ENCODE data around the gene OFD1.
A peak's percentile ranks its signal among the peaks of the same experiment; 100 is the strongest.

The OFD1 gene

GRCh38 chrX:13734278-13735172 is at the start of gene OFD1, which contains the start of gene TRAPPC2:
Gene OFD1, plus strand, starts transcription at chrX:13734748. Its CDS starts 324 bp downstream, at chrX:13735072.
Gene TRAPPC2, minus strand, starts transcription at chrX:13734620. Its CDS starts 14,657 bp downstream, at chrX:13719963.
- Histone ChIP-seq H3K4me1 (ENCODE audit: control insufficient read depth, insufficient read depth, low read length) (no peaks in the 10 kb centered on the region), H3K4me3 (ENCODE audit: low read depth, low read length) (peak within 1 kb of the TSS; percentile 91), H3K27me3 (ENCODE audit: control insufficient read depth, insufficient read depth, low read length) (no peaks in the 10 kb centered on the region), H3K9ac (ENCODE audit: low read length) (peak within 1 kb of the TSS; percentile 98), H3K9me3 (ENCODE audit: control insufficient read depth, insufficient read depth, low read depth, low read length) (no peaks in the 10 kb centered on the region), H3K27ac (ENCODE audit: low read depth, low read length) (peak within 1 kb of the TSS; percentile 93), H3K36me3 (ENCODE audit: control insufficient read depth, insufficient read depth, low read length) (peaks cover 27% of the 10 kb centered on the region)

GRCh38 chrX:13685126-13685763 is 49.3 kb upstream of the OFD1 start:
- Histone ChIP-seq H3K27ac (ENCODE audit: low read depth, low read length) (no peak overlapping the region), H3K27me3 (ENCODE audit: control insufficient read depth, insufficient read depth, low read length) (peaks cover 19% of the 10 kb centered on the region), H3K9me3 (ENCODE audit: control insufficient read depth, insufficient read depth, low read depth, low read length) (no peaks in the 10 kb centered on the region), H3K9ac (ENCODE audit: low read length) (no peak overlapping the region), H3K36me3 (ENCODE audit: control insufficient read depth, insufficient read depth, low read length) (no peaks in the 10 kb centered on the region), H3K4me3 (ENCODE audit: low read depth, low read length) (no peak overlapping the region), H3K4me1 (ENCODE audit: control insufficient read depth, insufficient read depth, low read length) (peaks cover 1% of the 10 kb centered on the region; the same call in 1 of the 2 replicates)

- Histone ChIP-seq H3K4me3 (ENCODE audit: low read depth, low read length) (no peak overlapping the region), H3K36me3 (ENCODE audit: control insufficient read depth, insufficient read depth, low read length) (no peaks in the 10 kb centered on the region), H3K9me3 (ENCODE audit: control insufficient read depth, insufficient read depth, low read depth, low read length) (no peaks in the 10 kb centered on the region), H3K9ac (ENCODE audit: low read length) (no peak overlapping the region), H3K4me1 (ENCODE audit: control insufficient read depth, insufficient read depth, low read length) (peaks cover 12% of the 10 kb centered on the region), H3K27me3 (ENCODE audit: control insufficient read depth, insufficient read depth, low read length) (peaks cover 19% of the 10 kb centered on the region), H3K27ac (ENCODE audit: low read depth, low read length) (no peak overlapping the region)
These were observed 47.3 kb upstream of the OFD1 start for GRCh38 chrX:13687203-13687602.

- H3K4me1 ChIP-seq (ENCODE audit: control insufficient read depth, insufficient read depth, low read length), result peaks cover 24% of the 10 kb centered on the region
- no peaks in the 10 kb centered on the region for H3K9me3 ChIP-seq (ENCODE audit: control insufficient read depth, insufficient read depth, low read depth, low read length)
- no peak overlapping the region for H3K27ac ChIP-seq (ENCODE audit: low read depth, low read length)
These were observed 46.1 kb upstream of the OFD1 start for GRCh38 chrX:13688384-13688957.

GRCh38 chrX:13688958-13689740 is 45.4 kb upstream of the OFD1 start, which contains the start of gene RAB9A:
Gene RAB9A, plus strand, starts transcription at chrX:13689128. Its CDS starts 19,619 bp downstream, at chrX:13708747.
- Histone ChIP-seq H3K4me3 (ENCODE audit: low read depth, low read length) (peak within 1 kb of the TSS; percentile 94), H3K9ac (ENCODE audit: low read length) (peak within 1 kb of the TSS; percentile 87), H3K9me3 (ENCODE audit: control insufficient read depth, insufficient read depth, low read depth, low read length) (no peaks in the 10 kb centered on the region), H3K27me3 (ENCODE audit: control insufficient read depth, insufficient read depth, low read length) (peaks cover 19% of the 10 kb centered on the region), H3K4me1 (ENCODE audit: control insufficient read depth, insufficient read depth, low read length) (peaks cover 31% of the 10 kb centered on the region), H3K36me3 (ENCODE audit: control insufficient read depth, insufficient read depth, low read length) (no peaks in the 10 kb centered on the region), H3K27ac (ENCODE audit: low read depth, low read length) (peak within 1 kb of the TSS; percentile 90)

More at GRCh38 chrX:13688384-13688957, 46.1 kb upstream of the OFD1 start:
- Histone ChIP-seq H3K9ac (ENCODE audit: low read length) (peak overlapping the region; percentile 57), H3K4me3 (ENCODE audit: low read depth, low read length) (peak overlapping the region; percentile 94), H3K27me3 (ENCODE audit: control insufficient read depth, insufficient read depth, low read length) (peaks cover 19% of the 10 kb centered on the region), H3K36me3 (ENCODE audit: control insufficient read depth, insufficient read depth, low read length) (no peaks in the 10 kb centered on the region)

- H3K9me3 ChIP-seq (ENCODE audit: control insufficient read depth, insufficient read depth, low read depth, low read length), result no peaks in the 10 kb centered on the region
- H3K4me3 ChIP-seq (ENCODE audit: low read depth, low read length), result peak overlapping the region; percentile 94
- peak overlapping the region; percentile 90; the same call in 1 of the 2 replicates for H3K27ac ChIP-seq (ENCODE audit: low read depth, low read length)
- H3K9ac ChIP-seq (ENCODE audit: low read length), result peak overlapping the region; percentile 87
- H3K36me3 ChIP-seq (ENCODE audit: control insufficient read depth, insufficient read depth, low read length), result no peaks in the 10 kb centered on the region
- H3K4me1 ChIP-seq (ENCODE audit: control insufficient read depth, insufficient read depth, low read length), result peaks cover 37% of the 10 kb centered on the region
- H3K27me3 ChIP-seq (ENCODE audit: control insufficient read depth, insufficient read depth, low read length), result peaks cover 19% of the 10 kb centered on the region
These were observed 44.8 kb upstream of the OFD1 start for GRCh38 chrX:13689741-13690211.

GRCh38 chrX:13690836-13691235 is 43.7 kb upstream of the OFD1 start:
- Histone ChIP-seq H3K27ac (ENCODE audit: low read depth, low read length) (no peak overlapping the region), H3K9ac (ENCODE audit: low read length) (no peak overlapping the region), H3K4me3 (ENCODE audit: low read depth, low read length) (peak overlapping the region; percentile 94), H3K4me1 (ENCODE audit: control insufficient read depth, insufficient read depth, low read length) (peaks cover 41% of the 10 kb centered on the region), H3K36me3 (ENCODE audit: control insufficient read depth, insufficient read depth, low read length) (peaks cover 3% of the 10 kb centered on the region; the same call in 1 of the 2 replicates), H3K27me3 (ENCODE audit: control insufficient read depth, insufficient read depth, low read length) (peaks cover 19% of the 10 kb centered on the region), H3K9me3 (ENCODE audit: control insufficient read depth, insufficient read depth, low read depth, low read length) (no peaks in the 10 kb centered on the region)

GRCh38 chrX:13691841-13692371 is 42.6 kb upstream of the OFD1 start:
- Histone ChIP-seq H3K9me3 (ENCODE audit: control insufficient read depth, insufficient read depth, low read depth, low read length) (no peaks in the 10 kb centered on the region), H3K4me1 (ENCODE audit: control insufficient read depth, insufficient read depth, low read length) (peaks cover 41% of the 10 kb centered on the region), H3K4me3 (ENCODE audit: low read depth, low read length) (no peak overlapping the region), H3K27me3 (ENCODE audit: control insufficient read depth, insufficient read depth, low read length) (peaks cover 19% of the 10 kb centered on the region), H3K36me3 (ENCODE audit: control insufficient read depth, insufficient read depth, low read length) (peaks cover 4% of the 10 kb centered on the region; the same call in 1 of the 2 replicates), H3K27ac (ENCODE audit: low read depth, low read length) (no peak overlapping the region), H3K9ac (ENCODE audit: low read length) (no peak overlapping the region)

- Histone ChIP-seq H3K4me1 (ENCODE audit: control insufficient read depth, insufficient read depth, low read length) (peaks cover 45% of the 10 kb centered on the region), H3K9me3 (ENCODE audit: control insufficient read depth, insufficient read depth, low read depth, low read length) (no peaks in the 10 kb centered on the region), H3K27me3 (ENCODE audit: control insufficient read depth, insufficient read depth, low read length) (peaks cover 10% of the 10 kb centered on the region), H3K36me3 (ENCODE audit: control insufficient read depth, insufficient read depth, low read length) (peaks cover 7% of the 10 kb centered on the region; the same call in 1 of the 2 replicates), H3K27ac (ENCODE audit: low read depth, low read length) (no peak overlapping the region; the same call in 1 of the 2 replicates), H3K9ac (ENCODE audit: low read length) (no peak overlapping the region), H3K4me3 (ENCODE audit: low read depth, low read length) (peak overlapping the region; percentile 10; the same call in 1 of the 2 replicates)
These were observed 41.7 kb upstream of the OFD1 start for GRCh38 chrX:13692771-13693231.

All from HUES6 (cell line).